B cell (primary cell): ENCODE measurements around the gene RMND5A.

ENCODE experiments used
- CTCF ChIP-seq: fragments of 200-600 bp; IDR thresholded peaks from one replicate; pipeline ENCODE4 v1.8.0; 2022; ENCODE audit warnings: antibody characterized with exemption, mild to moderate bottlenecking
- EZH2 ChIP-seq: IDR thresholded peaks from 2 replicates; pipeline ENCODE4 v1.6.1; 2012; ENCODE audit warnings: borderline replicate concordance, low read depth, mild to moderate bottlenecking, moderate library complexity, low read length; ENCODE audit not compliant: insufficient read depth, poor library complexity, severe bottlenecking

- TF ChIP-seq CTCF: no peak
- no peak for TF ChIP-seq EZH2
These were observed 74.8 kb downstream of the RMND5A start for GRCh38 chr2:86794861-86795260.
